HepG2 (cell line): ENCODE data around the gene VSNL1. TPM values are rescaled to one million over a fixed set of nuclear protein-coding genes. Genes with fewer than 3 reads are reported as not detected.

Experiments used
- ATAC-seq: fragments of 200-7000 bp; cut with Tn5 transposase; 3 replicates; pipeline ENCODE4 v1.9.1; 2020; ENCODE audit warnings: mild to moderate bottlenecking, moderate library complexity
- BruUV-seq: library from RNA; stranded (reverse); fragments of 400-500 nt; replicated peaks from 2 replicates; lab custom pipeline; 2021; lab: Mats Ljungman, UMichigan
- CTCF ChIA-PET: fragments of 300-600 bp; formaldehyde crosslinking; extraction: SDS; loops from one replicate; lab custom pipeline; 2021; ENCODE audit warnings: low total read pairs, inconsistent platforms, low intra/inter-chr PET ratio; lab: Yijun Ruan, JAX
- POLR2A ChIA-PET: fragments of 350-600 bp; sonication (Branson Sonifier 250); formaldehyde crosslinking; loops from one replicate; lab custom pipeline; 2020; ENCODE audit warnings: antibody characterized with exemption, inconsistent platforms; lab: Yijun Ruan, JAX
- DNase-seq: peaks from one replicate; pipeline ENCODE4 v3.0.0-alpha.2; 2015; ENCODE audit warnings: low spot score
- FAIRE-seq: peaks from 3 replicates; lab custom pipeline; 2011; peaks lifted over from hg19 to GRCh38; lab: Jason Lieb, UNC
- H2AFZ ChIP-seq: one replicate; pipeline ENCODE4 v1.6.1; 2011; ENCODE audit warnings: low read length, inconsistent platforms
- H3K27ac ChIP-seq: fragments of 300-600 bp; 3 replicates; pipeline ENCODE4 v1.8.0; 2011; ENCODE audit warnings: mixed run types, mild to moderate bottlenecking, mixed read lengths, low read length, inconsistent platforms; ENCODE audit not compliant: insufficient read depth; ENCODE audit errors: extremely low read length
- H3K27me3 ChIP-seq, 2 experiments: fragments of 200-600 bp in 1 of 2; 2 replicates in 1 of 2; 3 replicates in 1 of 2; pipeline versions ENCODE4 v1.6.0 to v1.8.0; 2011; ENCODE audit warnings: low read length in 2 of 2, mild to moderate bottlenecking in 2 of 2, moderate library complexity in 2 of 2, inconsistent platforms in 1 of 2; ENCODE audit not compliant: insufficient read depth in 2 of 2, control insufficient read depth in 1 of 2
- H3K36me3 ChIP-seq, 2 experiments: fragments of 200-600 bp in 1 of 2; replicated peaks in 1 of 2; 2 replicates in 1 of 2; 3 replicates in 1 of 2; pipeline versions ENCODE4 v1.5.1 to v1.8.0; 2011; ENCODE audit warnings: low read length in 2 of 2, inconsistent platforms in 1 of 2; ENCODE audit not compliant: insufficient read depth in 2 of 2, control insufficient read depth in 1 of 2
- H3K4me1 ChIP-seq: 2 replicates; pipeline ENCODE4 v1.5.1; 2012; ENCODE audit warnings: low read length, inconsistent platforms; ENCODE audit not compliant: insufficient read depth
- H3K4me2 ChIP-seq: 2 replicates; pipeline ENCODE4 v1.6.0; 2011; ENCODE audit warnings: low read depth, low read length, inconsistent platforms
- H3K4me3 ChIP-seq, 3 experiments: fragments of 200-600 bp in 1 of 3; sonication (generic), shearing (Covaris generic) in 1 of 3; replicated peaks in 1 of 3; 2 replicates each; pipeline ENCODE4 v1.5.1; 2011 to 2016; ENCODE audit warnings: low read length in 3 of 3, inconsistent platforms in 2 of 3, low read depth in 2 of 3, mild to moderate bottlenecking in 2 of 3, control low read depth in 1 of 3, mixed read lengths in 1 of 3; ENCODE audit not compliant: insufficient read depth in 1 of 3
- H3K79me2 ChIP-seq: one replicate; pipeline ENCODE4 v1.6.1; 2011; ENCODE audit warnings: low read length, inconsistent platforms; ENCODE audit not compliant: insufficient read depth
- H3K9ac ChIP-seq: 2 replicates; pipeline ENCODE4 v1.6.0; 2011; ENCODE audit warnings: mild to moderate bottlenecking, low read depth, low read length, inconsistent platforms; ENCODE audit not compliant: insufficient read depth
- H3K9me3 ChIP-seq: 2 replicates; pipeline ENCODE4 v1.5.1; 2012; ENCODE audit warnings: mild to moderate bottlenecking, low read length
- H4K20me1 ChIP-seq: 2 replicates; pipeline ENCODE4 v1.6.0; 2011; ENCODE audit warnings: inconsistent platforms, mild to moderate bottlenecking, low read length, moderate library complexity; ENCODE audit not compliant: insufficient read depth
- EZH2 ChIP-seq: conservative IDR thresholded peaks from 2 replicates; pipeline ENCODE4 v1.6.1; 2012; ENCODE audit warnings: mild to moderate bottlenecking, low read depth, low read length, moderate library complexity
- FOXP4 ChIP-seq: sonication (generic); formaldehyde crosslinking; IDR thresholded peaks from 2 replicates; pipeline ENCODE4 v1.4.0; 2020; ENCODE audit warnings: missing genetic modification reagents
- MLLT10 ChIP-seq: sonication (generic); formaldehyde crosslinking; IDR thresholded peaks from 2 replicates; pipeline ENCODE4 v1.4.0; 2020; ENCODE audit warnings: missing genetic modification reagents
- NFE2L2 ChIP-seq: fragments of 150-350 bp; IDR thresholded peaks from 2 replicates; pipeline ENCODE4 v1.6.1; 2014; ENCODE audit warnings: low read length
- RBM22 ChIP-seq: fragments of 200-400 bp; formaldehyde crosslinking; optimal IDR thresholded peaks from 2 replicates; pipeline ENCODE3; 2017; ENCODE audit warnings: mild to moderate bottlenecking, low read length, moderate library complexity
- ZFP36L2 ChIP-seq: sonication (generic); formaldehyde crosslinking; IDR thresholded peaks from 2 replicates; pipeline ENCODE4 v1.4.0; 2020; ENCODE audit warnings: missing genetic modification reagents
- ZNF224 ChIP-seq: sonication (generic); formaldehyde crosslinking; IDR thresholded peaks from 2 replicates; pipeline ENCODE4 v1.5.0; 2020; ENCODE audit warnings: mild to moderate bottlenecking, missing genetic modification reagents
- ZNF552 ChIP-seq: sonication (generic); formaldehyde crosslinking; IDR thresholded peaks from 2 replicates; pipeline ENCODE4 v1.9.0; 2022; ENCODE audit warnings: missing genetic modification reagents, mild to moderate bottlenecking, borderline replicate concordance
- ZNF589 ChIP-seq: sonication (generic); formaldehyde crosslinking; conservative IDR thresholded peaks from 2 replicates; pipeline ENCODE4 v1.8.0; 2022; ENCODE audit warnings: mild to moderate bottlenecking, moderate library complexity, missing genetic modification reagents
- WGBS: methylation state at CpG from one replicate; pipeline ENCODE4 v1.1.6; 2017; ENCODE audit warnings: low lambda C conversion rate; 5-methylcytosine and 5-hydroxymethylcytosine counted together
- in situ Hi-C: cut with HindIII; loops from 2 replicates; pipeline ENCODE4 v1.10.0; 2017; ENCODE audit warnings: low pct_unique_long_range_greater_than_20kb; ENCODE audit not compliant: extremely low pct_ligation_motif_present
- intact Hi-C: fragments of 100-400 bp; cut with micrococcal nuclease; formaldehyde crosslinking; loops from one replicate; pipeline ENCODE4 v1.10.0; 2022; ENCODE audit not compliant: unreplicated experiment
- polyA plus RNA-seq, 8 experiments: library from polyadenylated mRNA; depleted of rRNA in 3 of 8; stranded (reverse) in 7 of 8; unstranded in 1 of 8; fragments of >200 nt; fragmentation: Illumina TruSeq in 4 of 8; extraction: Trizol in 4 of 8; gene quantifications; 2 replicates each; pipeline versions ENCODE4 v1.2.1 to v1.2.3, GENCODE V29; 2011 to 2016; ENCODE audit warnings: low read depth in 4 of 8, missing spikeins in 1 of 8, mixed read lengths in 1 of 8; ENCODE audit not compliant: insufficient read depth in 1 of 8
- total RNA-seq, 5 experiments: library from RNA; depleted of rRNA; stranded (reverse); fragments of >200 nt; fragmentation: Illumina TruSeq; extraction: Trizol; gene quantifications; 2 replicates each; pipeline ENCODE4 v1.2.3, GENCODE V29; 2016; ENCODE audit warnings: low read depth in 1 of 5

Gene VSNL1
- total and polyA plus RNA-seq, 2 of the 13 experiments (the other 11 are each of a cell fraction or from before 2014, with no cell fraction given), result 63.2 to 95.9 TPM

DNA sequence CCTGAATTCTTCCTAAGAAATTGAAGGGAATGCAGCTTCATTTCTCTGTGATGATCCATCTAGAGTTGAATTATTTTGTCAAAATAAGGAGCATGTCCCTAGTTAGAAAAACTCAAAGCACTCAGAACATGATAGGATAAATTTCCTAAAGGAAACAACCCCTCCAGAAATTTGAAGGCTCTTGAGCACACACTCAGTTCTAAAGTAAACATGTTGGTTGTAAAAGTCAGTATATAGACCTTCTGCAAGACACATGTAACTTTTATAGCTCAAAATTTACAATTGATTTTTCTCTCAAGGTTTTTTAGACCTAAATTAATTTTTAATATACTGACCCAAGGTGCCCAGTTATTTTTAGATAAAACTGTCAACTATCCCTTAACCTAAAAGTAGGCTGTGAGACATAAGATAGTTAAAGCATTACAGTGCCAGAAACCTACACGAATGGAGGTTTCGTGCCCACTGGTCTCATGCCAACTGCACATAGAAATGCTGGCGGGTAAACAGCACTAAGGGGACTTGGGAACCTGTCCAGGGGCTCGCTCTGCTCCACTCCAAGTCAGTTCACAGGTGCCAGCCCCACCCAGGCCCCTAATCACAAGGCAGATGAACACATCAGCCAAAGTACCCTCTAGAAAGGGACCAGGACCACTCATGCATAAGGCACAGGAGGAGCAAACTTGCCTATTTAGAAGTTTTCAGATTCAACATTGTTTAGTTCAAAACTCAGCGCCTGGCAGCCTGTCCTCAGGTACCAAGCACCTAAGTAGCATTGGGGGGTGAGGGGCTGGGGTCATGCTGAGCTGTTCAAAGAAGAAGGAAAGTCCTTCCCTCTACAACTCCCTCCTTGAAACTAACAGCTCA is 106.6 kb downstream of the VSNL1 start:
- no TSS peak for BruUV-seq
- in situ Hi-C loops, result loop anchor here (5.0 to 10.0 kb wide), 2 partner anchors 105 to 172 kb away; partner anchors contain the start of gene VSNL1
- Histone ChIP-seq H3K4me3 (no peak overlapping the region), H3K27me3 (no peaks in the 10 kb centered on the region), H3K9me3 (no peaks in the 10 kb centered on the region), H3K4me1 (peaks cover 33% of the 10 kb centered on the region), H2AFZ (no peak overlapping the region), H3K36me3 (peaks cover 25 to 48% of the 10 kb centered on the region in 2 experiments), H3K4me2 (no peak overlapping the region), H3K79me2 (no peaks in the 10 kb centered on the region), H4K20me1 (peaks cover 17% of the 10 kb centered on the region), H3K9ac (no peak overlapping the region), H3K27ac (no peak overlapping the region)
- TF ChIP-seq RBM22 (peak; percentile 45), ZNF589 (no peak)
- ATAC-seq, result no peak
- no peak for DNase-seq
- FAIRE-seq, result no peak
- 97% methylated on average over 5 of the region's 5 CpGs for WGBS
- ChIA-PET POLR2A (no interaction called here), CTCF (interaction anchor here (1.2 to 1.4 kb wide), 2 partner anchors 24 to 176 kb away, joined by 3 to 8 read pairs; no protein-coding TSS in a partner anchor)
- intact Hi-C loops, result loop anchor here (1.0 kb wide), 5 partner anchors 24 to 176 kb away; partner anchors contain the start of gene VSNL1

DNA sequence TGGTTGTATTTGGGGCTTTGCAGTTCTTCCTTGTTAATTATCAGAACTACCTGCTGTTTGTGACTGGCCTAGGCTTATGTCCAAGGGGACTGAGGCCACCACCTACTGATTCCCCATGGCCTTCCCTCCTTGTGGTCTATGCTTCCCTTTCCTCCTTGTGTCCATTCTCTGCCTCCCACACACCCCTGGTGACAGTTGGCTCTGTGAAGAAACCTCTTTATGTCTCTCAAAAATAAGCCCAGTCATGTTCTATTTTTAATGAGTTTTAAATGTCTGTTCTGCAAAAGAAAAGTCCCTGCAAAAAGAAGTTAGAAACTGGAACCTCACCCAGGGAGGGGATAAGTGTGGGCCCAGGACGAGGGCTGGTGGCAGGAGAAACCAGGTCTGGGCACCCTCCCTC is 108.1 kb downstream of the VSNL1 start:
- H3K4me2 ChIP-seq, result no peak overlapping the region
- ATAC-seq (no peak), DNase-seq (no peak), FAIRE-seq (no peak)
- 95% methylated on average over 1 of the region's 1 CpG for WGBS
- ChIA-PET CTCF (no interaction called here), POLR2A (no interaction called here)
- no peaks in the 10 kb centered on the region for H3K9me3 ChIP-seq
- BruUV-seq, result no TSS peak
- H3K36me3 ChIP-seq, result peaks cover 24 to 54% of the 10 kb centered on the region in 2 experiments
- peaks cover 14% of the 10 kb centered on the region for H4K20me1 ChIP-seq
- H2AFZ ChIP-seq, result no peak overlapping the region
- H3K27me3 ChIP-seq, result no peaks in the 10 kb centered on the region
- intact Hi-C loops (no loop called here), in situ Hi-C loops (loop anchor here (5.0 to 10.0 kb wide), 2 partner anchors 106 to 174 kb away; partner anchors contain the start of gene VSNL1)
- H3K4me1 ChIP-seq, result peaks cover 25% of the 10 kb centered on the region
- TF ChIP-seq MLLT10 (CRISPR knock-in tag) (no peak), EZH2 (no peak), ZFP36L2 (CRISPR knock-in tag) (no peak), NFE2L2 (0 out of 2 replicates have a peak, but pooled peaks have one; percentile 5), ZNF224 (CRISPR knock-in tag) (no peak), FOXP4 (CRISPR knock-in tag) (no peak), ZNF552 (CRISPR knock-in tag) (no peak)
- TF ChIP-seq, all 625 proteins: peak for 1
- H3K79me2 ChIP-seq, result no peaks in the 10 kb centered on the region
- no peak overlapping the region for H3K27ac ChIP-seq
- no peak overlapping the region for H3K9ac ChIP-seq
- H3K4me3 ChIP-seq, result no peak overlapping the region
